GM21390 (cell line): ENCODE results near the gene NECAB2.

Source experiments
- ATAC-seq: cut with Tn5 transposase; IDR thresholded peaks from one replicate; pipeline ENCODE4 v1.9.1; 2021; ENCODE audit not compliant: unreplicated experiment

The NECAB2 gene

GRCh38 chr16:84016477-84016876 lies 48.4 kb downstream of the NECAB2 start:
- ATAC-seq = no peak

DNA sequence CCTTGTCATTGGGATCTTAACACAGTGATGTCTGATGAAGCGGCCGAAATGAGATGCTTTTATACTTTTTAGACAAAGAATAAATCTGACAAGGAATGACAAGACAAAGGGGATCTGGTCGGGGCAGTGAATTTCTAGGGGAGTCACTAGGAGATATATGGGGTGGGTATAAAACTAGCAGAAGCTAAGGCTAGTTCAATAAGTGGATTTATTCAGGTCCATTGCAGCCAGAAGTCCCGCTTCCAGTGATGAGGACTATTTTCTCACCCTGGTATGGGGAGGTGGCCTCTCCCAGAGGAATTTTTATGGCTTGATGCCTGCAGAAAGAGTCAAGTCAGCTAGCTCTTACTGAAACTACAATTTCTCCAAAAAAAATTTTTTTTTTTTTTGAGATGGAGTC lies 50.7 kb downstream of the NECAB2 start:
- no peak for ATAC-seq

- ATAC-seq = no peak
Measured at GRCh38 chr16:84020353-84020752, 52.3 kb downstream of the NECAB2 start.

- no peak for ATAC-seq
Measured at GRCh38 chr16:84021488-84021887, 53.4 kb downstream of the NECAB2 start.

DNA sequence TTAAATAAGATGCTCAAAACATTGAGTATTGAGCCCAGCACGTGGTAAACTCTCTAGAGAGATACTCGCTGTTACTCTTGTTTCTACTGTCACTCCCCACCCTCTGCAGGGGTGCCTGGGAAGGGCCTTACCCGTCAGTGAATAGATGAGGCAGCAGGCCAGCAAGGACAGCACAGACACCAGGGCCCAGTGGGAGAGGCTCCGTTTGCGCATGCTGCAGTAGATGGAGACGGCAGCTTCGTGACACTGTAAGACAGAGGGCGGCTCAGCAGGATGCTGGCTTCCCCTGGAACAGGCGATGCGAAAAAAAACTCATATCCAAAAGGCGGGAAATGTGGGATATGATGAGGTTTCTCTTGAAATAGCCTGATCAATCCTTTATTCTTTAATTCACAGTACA lies 54.6 kb downstream of the NECAB2 start:
- no peak for ATAC-seq

GRCh38 chr16:84024854-84025253 lies 56.8 kb downstream of the NECAB2 start:
- ATAC-seq = no peak

DNA sequence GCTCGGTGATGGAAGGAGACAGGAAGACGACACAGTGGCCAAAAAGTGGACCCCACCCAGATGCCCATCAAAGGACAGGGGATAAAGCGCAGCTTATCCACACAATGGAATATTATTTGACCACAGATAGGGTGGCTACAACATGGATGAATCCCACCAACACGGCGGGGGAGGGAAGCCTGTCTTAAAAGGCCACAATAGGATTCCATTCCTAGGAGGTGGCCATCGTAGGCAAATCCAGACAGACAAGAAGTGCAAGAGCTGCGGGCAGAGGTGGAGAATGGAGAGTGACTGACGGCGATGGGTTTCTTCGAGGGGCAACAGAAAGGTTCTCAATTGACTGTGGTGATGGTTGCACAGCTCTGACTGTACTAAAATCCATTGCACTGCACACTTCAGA lies 58.6 kb downstream of the NECAB2 start:
- ATAC-seq = no peak

GRCh38 chr16:84027625-84028024 lies 59.6 kb downstream of the NECAB2 start:
- no peak for ATAC-seq

DNA sequence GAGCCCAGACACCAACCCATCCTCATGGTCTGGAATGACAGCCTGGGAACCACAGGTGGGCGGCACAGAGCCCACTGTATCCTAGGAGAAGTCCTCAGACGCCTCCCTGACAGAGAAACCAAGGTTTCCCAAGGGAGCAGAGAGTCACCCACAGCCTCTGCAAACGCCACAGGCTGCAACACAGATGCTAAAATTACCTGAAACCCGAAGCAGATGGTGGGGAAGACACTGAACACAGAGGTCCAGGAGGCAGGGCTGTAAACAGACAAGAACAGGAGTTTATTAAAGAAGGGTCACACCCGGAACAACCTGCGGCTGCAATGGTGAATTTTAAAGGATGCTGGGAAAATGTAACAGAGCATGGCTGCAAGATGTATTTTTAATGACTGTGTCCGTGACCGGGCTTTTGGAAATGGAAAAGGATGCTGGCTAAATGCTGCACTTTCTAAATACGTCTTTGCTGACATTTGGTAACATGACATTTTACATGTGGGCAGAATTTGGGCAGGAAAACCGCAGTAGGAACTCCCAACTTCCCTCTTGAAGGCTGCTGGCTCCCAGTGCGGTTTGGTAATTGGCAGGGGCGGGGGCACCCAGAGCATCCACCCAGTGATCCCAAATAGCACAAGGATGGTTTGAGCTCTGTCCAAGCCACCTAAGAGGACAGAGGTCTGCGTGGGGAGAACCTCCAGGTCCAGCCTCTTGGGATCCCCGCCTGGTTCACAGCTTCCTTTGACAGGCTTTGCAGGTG lies 61.4 kb downstream of the NECAB2 start:
- no peak for ATAC-seq

- ATAC-seq = no peak
Measured at GRCh38 chr16:84031556-84031955, 63.5 kb downstream of the NECAB2 start.

DNA sequence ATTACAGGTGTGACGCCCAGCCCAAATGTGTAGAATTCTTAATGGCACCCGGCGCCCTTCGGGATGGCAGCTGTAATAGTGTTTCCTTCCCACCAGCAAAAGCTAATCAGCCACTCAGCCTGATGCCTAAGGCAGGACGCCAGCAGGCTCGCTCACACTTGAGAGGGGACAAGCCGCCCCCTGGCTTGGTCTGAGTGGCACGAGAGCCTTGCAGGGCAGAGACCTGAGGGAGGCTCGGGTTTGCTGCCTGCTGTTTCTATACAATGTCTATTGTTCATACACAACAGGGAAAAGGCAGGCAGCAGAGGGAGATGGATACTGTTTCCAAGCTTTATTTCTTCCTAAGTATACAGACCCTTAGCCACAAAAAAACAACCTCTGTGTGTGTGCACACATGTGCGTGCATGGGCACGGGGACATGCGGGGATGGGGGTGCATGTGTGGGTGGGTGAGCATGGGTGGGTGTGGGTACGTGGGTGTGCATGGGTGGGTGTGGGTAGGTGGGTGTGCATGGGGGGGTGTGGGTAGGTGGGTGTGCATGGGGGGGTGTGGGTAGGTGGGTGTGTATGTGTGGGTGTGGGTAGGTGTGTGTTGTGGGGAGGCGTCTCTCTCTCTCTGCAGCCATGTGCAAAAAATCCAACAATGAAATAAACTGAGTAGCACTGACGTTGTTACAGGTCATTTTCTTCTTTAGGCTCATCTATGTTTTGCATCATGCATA lies 64.6 kb downstream of the NECAB2 start:
- ATAC-seq = no peak

GRCh38 chr16:84033251-84034195 lies 65.5 kb downstream of the NECAB2 start:
- no peak for ATAC-seq

DNA sequence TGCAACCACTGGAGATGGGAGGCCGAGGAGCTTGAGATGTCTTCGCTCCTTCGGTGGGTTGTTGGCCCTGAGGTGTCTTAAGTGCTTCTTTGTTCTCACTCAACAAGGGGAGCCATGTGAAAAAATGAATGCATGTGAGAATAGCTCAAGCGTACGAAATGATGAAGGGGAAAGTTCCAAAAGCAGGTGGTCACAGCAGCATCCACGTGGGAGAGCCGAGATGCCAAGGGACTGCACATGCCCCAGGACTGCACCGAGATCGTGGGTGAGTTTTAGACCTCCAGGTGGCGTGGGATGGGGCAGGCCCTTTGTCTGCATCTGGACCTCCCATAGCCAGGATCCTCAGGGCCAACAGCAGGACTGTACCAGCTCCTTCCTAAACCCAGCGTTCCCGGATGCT lies 66.5 kb downstream of the NECAB2 start:
- ATAC-seq = no peak

- ATAC-seq = no peak
Measured at GRCh38 chr16:84036131-84036530, 68.1 kb downstream of the NECAB2 start.

DNA sequence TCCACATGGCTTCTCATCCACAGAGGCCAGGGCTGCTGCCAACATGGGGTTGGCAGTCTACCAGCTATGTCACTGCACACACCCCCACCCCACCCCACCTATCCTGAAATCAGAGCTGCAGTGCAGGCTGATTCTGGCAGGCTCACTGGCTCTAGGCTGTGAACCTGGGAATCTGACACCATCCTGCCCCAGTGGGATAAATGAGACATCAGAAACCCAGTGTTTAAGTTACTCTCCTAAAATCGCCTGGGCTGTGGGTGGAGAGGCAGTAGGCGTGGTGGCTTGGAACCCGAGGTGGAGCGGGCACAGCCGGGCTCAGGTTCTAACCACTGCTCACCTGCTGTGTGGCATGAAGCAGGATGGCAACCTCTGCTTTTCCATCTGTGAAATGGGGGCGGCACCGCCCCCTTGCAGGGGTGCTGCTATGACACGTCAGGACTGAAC lies 69.0 kb downstream of the NECAB2 start:
- no peak for ATAC-seq

DNA sequence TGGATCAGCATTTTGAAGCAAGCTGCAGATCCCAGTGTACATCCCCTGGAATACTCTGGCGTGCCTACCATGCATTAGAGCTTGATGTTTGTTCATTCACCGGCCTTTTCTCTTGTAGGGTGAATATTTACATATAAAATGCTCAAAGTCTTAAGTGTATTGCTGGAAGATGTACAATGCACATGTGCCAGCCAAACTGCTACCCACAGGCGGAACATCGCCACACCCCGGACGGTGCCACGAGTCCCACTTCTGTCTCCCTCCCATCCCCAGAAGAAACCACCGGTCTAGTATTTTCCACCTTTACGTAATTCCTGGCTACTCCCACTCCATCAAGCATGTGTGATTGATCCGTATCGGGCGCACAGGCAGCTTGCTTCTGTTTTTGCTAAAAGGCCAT lies 70.4 kb downstream of the NECAB2 start:
- no peak for ATAC-seq

GRCh38 chr16:84039696-84040095 lies 71.7 kb downstream of the NECAB2 start:
- ATAC-seq = no peak

DNA sequence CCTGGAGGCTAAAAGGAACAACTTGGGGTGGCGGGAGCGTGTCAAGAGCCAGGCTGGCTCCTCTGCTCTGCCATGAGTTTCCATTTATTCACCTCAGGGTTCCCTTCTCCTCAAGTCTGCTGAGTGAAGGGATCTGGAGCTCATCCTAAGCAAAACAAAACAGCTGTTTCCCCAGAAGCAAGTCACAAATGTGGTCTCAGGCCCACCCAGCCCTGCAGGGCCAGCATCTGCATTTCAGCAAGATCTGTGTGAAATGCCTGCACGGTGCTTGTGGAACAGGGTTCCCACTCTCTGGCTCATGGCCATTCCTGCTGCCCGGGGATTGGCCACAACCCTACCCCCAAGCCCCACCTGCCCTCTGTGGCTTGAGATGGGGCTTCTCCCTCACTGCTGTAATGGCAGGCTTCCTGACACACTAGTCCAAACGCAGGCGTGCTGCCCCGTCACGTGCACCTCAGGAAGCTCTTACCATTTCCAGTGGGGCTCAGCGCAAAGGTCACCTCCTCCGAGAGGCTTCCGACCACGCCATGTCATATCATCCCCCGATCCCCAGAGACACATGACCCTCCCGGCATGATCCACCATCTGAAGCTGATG lies 72.3 kb downstream of the NECAB2 start:
- no peak for ATAC-seq

DNA sequence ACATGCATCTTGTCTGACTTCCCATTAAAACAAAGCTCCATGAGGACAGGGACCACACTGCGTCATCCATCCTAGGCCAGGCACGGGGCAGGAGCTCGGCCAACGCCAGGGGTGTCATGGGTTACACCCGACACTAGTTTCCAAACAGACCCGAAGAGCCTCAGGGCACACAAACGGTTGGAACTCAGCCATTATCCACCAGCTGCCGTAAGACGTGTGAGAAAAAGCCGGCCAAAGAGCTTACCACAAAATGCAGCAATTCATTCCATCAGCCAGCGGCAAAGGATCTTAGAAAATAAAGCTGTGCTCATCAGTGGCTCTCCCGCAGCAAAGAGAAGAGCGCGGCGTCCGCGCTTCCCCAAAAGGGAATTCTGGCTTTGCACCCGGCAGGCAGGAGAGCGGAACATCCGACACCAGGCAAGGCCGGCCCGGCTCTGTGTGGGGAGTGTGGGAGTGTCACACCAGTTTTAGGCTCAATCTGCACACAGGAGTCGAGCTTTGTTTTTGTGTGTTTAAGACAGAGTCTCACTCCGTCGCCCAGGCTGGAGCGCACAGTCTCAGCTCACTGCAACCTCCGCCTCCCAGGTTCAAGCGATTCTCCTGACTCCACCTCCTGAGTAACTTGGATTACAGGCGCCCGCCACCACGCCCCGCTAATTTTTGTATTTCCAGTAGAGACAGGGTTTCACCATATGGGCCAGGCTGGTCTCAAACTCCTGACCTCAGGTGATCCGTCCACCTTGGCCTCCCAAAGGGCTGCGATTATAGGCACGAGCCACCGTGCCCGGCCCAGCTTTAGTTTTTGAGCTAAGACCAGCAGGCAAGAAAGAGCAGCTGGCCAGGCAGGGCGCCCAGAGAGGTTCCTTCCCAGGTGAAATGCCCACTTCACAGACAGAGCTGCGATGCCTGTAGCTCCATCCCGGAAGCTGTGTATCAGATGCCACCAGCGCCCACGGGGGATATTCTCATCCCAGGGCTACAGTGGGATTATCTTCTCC lies 73.1 kb downstream of the NECAB2 start:
- ATAC-seq = no peak

GRCh38 chr16:84041881-84042280 lies 73.8 kb downstream of the NECAB2 start:
- ATAC-seq = no peak
